ENCODE results near the gene MTHFSD.

The MTHFSD gene

DNA sequence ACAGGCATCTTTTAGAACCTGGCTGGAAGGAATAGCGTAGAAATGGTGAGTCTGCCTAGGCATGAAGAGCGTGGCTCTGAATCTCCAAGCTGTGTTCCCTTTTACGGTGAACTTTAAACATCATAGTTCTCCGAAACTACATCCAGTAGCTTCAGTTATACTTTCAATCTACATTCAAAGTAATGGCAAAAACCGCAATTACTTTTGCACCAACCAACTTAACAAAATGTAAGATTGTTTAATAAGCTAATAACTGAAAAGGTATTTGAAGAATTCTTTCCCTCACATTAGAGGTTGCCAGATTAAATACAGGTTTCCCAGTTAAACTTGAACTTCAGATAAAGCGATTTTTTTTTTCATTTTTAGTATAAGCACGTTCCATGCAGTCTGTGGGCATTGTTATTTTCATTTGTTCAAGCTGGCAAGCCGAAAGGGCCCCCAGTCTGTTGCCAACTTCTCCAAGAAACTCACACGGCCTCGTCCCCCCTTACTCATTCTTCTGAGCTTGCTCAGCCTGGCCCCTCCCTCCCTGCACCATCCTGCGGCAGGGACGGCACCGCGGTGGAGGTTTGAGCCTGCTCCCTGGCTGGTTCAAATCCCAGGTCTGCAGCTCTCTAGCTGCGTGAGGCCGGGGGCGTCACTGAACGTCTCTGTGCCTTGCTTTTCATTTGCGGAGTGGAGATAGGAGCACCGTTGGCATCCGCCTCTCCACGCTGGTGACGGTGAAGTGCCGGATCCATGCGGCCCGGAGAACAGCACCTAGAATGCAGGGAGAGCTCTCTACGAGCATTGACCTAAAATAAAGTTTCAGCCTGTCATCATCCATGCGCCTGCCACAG lies 3.5 kb upstream of the MTHFSD start:
- no peak for FAIRE-seq
- no peak for DNase-seq (ENCODE audit: insufficient read length, low spot score)

DNA sequence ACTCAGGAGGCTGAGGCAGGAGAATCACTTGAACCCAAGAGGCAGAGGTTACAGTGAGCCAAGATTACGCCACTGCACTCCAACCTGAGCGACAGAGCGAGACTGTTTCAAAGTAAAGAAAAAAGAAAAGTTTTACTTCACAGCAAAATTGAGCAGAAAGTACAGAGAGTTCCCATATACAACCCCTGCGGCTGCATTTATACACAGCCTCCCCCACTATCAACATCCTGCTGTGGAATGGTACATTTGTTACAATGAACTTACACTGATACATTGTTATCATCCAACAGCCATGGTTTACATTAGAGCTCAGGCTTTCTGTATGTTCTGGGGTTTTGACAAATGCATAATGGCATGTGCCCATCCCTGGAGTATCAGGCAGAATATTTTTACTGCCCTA lies 2.6 kb upstream of the MTHFSD start:
- no peak for FAIRE-seq
- DNase-seq (ENCODE audit: insufficient read length, low spot score), result no peak
- TF ChIP-seq POLR2A (IDR thresholded peaks at IDR 0.05; ENCODE audit: low read depth, low read length), result no peak

More for the DNA sequence above, 3.5 kb upstream of the MTHFSD start:
- no peak for TF ChIP-seq POLR2A (IDR thresholded peaks at IDR 0.05; ENCODE audit: low read depth, low read length)

DNA sequence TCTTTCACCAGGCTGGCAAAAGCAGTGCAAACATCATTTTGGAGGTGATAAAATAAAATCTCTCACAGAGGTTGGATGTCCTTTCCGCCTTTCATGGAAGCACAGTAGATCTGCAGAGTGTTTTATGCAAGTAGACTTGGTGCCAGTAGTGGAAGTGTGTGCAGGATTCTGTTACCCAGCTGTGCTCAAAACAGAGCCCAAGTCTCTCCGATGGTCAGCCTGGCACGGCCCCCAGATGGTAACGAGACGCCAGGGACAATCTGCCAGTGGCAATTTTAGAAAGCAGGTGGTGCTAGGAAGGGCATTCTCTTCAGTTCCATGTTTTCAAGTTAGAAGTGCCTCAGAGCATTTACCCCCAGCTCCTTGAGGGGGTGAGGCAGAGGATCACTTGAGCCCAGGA lies 1.5 kb upstream of the MTHFSD start:
- DNase-seq (ENCODE audit: insufficient read length, low spot score) (no peak), FAIRE-seq (no peak)
- TF ChIP-seq POLR2A (IDR thresholded peaks at IDR 0.05; ENCODE audit: low read depth, low read length), result no peak

DNA sequence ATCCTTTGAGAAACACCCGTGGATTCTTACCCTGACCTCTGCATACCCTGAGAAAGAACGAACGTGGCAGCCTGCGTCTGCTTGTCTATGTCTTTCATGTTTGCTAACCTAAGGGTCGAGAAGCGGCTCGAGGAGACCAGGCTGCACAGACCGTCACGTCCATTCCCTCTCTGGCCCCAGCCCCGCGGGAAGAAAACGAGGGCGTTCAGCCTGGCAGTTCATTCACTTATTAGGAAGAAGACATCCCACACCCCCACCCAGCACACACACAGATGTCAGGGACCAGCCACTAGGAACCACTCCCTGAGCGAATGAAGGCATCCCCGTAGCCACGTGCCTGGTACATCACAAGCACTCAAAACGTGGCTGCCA lies 655 bp upstream of the MTHFSD start:
- no peak for TF ChIP-seq POLR2A (IDR thresholded peaks at IDR 0.05; ENCODE audit: low read depth, low read length)
- FAIRE-seq, result no peak

DNA sequence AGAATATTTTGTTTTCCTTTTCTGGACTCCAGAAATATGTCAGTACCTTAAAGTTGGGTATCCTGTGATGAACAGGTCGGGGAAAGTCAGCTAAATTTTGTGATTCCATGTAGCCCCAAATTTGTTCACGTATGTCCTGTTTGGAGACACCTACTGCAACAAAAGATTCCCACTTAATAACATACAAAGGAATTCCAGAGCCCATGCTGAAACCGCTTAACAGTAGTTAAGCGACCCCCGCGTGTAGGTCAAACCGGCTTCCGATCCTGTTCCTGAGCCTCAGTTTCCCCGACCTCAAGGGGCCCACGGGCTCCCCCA lies 477 bp downstream of the MTHFSD start:
- TF ChIP-seq POLR2A (IDR thresholded peaks at IDR 0.05; ENCODE audit: low read depth, low read length), result no peak
- DNase-seq (ENCODE audit: insufficient read length, low spot score), result no peak

More for the DNA sequence above, 655 bp upstream of the MTHFSD start:
- DNase-seq (ENCODE audit: insufficient read length, low spot score), result no peak

DNA sequence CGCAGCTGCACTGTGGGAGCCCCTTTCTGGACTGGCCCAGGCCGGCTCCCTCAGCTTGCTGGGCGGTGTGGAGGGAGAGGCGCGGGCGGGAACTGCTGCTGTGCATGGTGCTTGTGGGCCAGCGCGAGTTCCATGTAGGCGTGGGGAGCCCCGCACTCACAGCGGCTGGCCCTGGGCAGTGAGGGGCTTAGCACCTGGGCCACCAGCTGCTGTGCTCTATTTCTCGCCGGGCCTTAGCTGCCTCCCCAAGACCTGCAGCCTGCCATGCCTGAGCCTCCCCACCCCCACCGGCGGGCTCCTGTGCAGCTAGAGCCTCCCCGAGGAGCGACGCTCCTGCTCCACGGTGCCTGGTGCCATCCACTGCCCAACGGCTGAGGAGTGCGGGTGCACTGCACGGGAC lies 1.7 kb downstream of the MTHFSD start:
- DNase-seq (ENCODE audit: insufficient read length, low spot score), result no peak
- no peak for FAIRE-seq
- no peak for TF ChIP-seq POLR2A (IDR thresholded peaks at IDR 0.05; ENCODE audit: low read depth, low read length)

More for the DNA sequence above, 477 bp downstream of the MTHFSD start:
- no peak for FAIRE-seq

DNA sequence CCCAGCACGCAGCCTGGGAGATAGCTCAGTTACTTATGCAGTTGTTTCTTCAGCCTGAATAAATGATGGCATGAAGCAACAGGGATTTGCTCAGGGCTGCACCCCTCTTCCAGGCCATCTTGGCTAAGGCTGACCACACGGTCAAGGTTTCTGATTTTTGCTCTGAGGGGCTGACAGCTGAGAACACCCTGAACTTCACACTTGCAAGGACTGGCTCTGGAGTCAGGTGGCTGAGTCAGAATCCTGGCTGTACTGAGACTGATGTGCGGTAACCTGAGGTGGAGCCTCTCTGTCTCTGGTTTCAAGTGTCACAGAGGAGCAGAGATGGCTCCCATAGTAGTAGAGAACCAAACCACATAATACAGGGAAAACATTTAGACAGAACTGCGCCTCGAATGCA lies 4.8 kb downstream of the MTHFSD start:
- no peak for FAIRE-seq
- TF ChIP-seq POLR2A (IDR thresholded peaks at IDR 0.05; ENCODE audit: low read depth, low read length), result no peak
- no peak for DNase-seq (ENCODE audit: insufficient read length, low spot score)

DNA sequence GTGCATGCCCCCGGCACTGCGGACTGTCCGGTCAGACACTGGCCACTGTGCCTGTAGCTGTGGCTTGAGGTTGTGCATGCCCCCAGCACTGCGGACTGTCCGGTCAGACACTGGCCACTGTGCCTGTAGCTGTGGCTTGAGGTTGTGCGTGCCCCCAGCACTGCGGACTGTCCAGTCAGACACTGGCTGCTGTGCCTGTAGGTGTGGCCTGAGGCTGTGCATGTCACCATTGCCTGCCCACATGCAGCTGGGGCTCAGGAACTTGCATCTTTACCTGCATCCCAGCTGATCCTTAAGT lies 5.2 kb downstream of the MTHFSD start:
- DNase-seq (ENCODE audit: insufficient read length, low spot score) (no peak), FAIRE-seq (no peak)
- TF ChIP-seq POLR2A (IDR thresholded peaks at IDR 0.05; ENCODE audit: low read depth, low read length), result no peak

DNA sequence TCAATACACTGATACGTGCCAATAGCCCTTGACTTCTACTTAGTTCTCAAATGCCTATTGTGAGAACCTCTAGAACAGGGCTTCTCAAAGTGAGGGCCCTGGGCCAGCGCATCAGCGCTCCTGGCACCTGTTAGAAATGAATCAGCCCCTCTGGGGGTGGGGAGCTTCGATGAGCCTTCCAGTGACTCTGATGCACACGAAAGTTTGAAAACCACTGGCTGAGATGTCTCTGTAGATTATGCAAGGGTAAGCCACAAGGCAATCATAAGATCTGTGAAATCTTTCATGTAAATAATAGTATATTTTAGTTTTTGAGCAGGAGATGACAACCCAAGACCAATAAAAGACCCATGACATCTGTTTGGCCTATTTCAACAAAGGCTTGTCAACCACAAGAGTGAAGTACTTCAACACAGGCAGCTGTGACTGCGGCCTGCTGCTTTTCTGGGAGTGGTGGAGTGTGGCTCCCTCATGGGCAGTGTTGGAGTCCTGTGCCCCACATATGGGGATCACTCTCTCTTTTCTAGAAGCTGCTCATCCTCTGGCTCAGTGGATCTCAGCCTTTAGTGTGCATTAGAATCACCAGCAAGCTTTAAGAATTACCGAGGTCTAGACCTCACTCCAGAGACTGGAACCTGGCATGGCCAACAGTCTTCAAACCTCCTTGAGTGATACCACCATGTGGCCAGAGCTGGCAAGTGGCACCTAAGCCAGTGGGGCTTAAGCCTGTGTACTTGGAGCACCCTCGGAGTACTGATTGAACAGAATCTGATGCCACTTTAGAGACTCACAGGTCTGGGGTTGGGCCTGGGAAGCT lies 5.8 kb downstream of the MTHFSD start:
- DNase-seq (ENCODE audit: insufficient read length, low spot score), result no peak
- FAIRE-seq, result no peak
- TF ChIP-seq POLR2A (IDR thresholded peaks at IDR 0.05; ENCODE audit: low read depth, low read length), result no peak

DNA sequence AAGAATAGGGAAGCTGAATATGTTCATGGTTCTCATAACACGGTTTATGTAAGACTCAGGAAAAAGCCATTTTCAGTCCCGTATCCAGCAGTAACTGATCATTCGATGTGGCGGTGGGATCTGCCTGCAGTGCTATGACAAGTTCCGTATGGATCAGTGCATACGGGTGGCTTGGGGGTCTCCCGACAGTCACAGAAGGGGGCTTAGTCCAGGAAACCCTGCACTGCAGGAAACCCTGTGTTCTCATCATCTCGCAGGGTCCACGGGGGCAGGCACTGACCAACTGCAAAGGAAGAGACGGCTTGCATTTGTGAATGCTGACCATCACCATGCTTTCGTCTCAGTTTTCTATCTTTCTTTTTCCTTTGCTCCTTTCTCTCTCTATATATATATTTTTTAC lies 7.7 kb downstream of the MTHFSD start:
- DNase-seq (ENCODE audit: insufficient read length, low spot score) (no peak), FAIRE-seq (no peak)
- no peak for TF ChIP-seq POLR2A (IDR thresholded peaks at IDR 0.05; ENCODE audit: low read depth, low read length)

DNA sequence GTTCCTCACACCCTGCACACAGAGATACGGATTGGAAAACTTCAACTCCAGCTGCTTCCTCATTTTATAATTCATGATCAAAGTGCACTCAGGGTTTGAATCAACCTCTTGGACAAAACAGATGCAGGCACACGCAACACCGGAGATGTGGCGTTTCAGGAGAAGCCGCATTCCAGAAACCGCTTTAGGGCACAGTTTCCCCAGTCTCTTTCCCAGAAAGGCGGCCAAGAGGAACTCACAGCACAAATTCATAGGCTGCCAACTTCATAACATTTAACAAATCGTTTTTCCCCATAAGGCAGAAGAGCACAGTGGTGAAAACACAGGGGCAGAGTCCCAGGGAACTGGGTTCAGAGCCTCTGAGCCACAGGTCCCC lies 8.4 kb downstream of the MTHFSD start:
- no peak for DNase-seq (ENCODE audit: insufficient read length, low spot score)
- no peak for TF ChIP-seq POLR2A (IDR thresholded peaks at IDR 0.05; ENCODE audit: low read depth, low read length)
- FAIRE-seq, result no peak

DNA sequence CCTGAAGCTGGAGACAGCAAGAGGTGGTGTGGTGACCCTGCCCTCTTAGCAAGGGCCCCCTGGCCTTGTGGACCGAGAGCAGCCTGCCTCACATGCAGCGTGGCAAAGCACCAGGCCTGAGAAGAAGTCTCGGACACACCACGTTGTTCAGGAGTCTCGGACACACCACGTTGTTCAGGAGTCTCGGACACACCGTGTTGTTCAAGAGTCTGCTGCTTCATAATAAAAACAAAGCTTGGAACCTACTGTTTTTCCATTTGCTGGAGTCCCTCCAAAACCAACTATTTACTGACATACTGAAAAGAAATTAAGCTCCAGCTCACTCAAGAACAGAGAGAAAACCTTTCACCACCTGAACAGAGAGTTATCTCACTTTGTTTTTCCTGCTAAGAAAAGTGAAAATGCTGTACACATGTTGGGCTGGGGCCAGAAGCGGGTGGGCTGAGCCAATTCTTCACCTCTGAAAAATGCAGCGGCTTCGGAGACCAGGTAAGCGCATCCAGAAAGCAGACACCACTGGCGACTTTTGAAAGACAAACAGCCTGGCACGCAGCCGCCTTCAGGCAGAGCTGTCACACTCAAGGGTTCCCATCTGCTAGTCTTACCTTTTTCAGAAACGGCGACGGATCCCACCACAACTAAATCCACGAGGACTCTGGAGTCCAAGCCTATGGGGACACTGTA lies 8.9 kb downstream of the MTHFSD start:
- TF ChIP-seq POLR2A (IDR thresholded peaks at IDR 0.05; ENCODE audit: low read depth, low read length), result no peak

DNA sequence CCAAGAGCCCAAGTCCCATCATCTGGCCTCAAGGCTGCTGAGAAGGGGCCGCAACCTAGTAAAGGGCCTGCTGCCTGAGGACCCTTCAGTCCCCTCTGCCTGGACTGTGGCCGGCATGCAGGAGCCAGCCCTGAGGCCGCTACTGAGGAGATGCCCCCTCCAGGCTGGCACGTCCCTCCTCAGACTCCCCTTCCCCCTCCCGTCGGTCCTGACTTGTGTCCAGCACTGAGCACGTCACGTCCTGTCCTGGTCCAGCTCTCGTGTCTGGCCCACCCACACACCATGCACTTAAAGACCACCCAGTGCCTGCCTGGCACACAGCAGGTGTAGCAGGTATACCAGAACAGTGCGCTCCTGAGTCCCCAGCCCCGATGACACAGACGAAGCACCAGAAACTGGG lies 9.6 kb downstream of the MTHFSD start:
- no peak for FAIRE-seq
- no peak for TF ChIP-seq POLR2A (IDR thresholded peaks at IDR 0.05; ENCODE audit: low read depth, low read length)

More for the DNA sequence above, 8.9 kb downstream of the MTHFSD start:
- DNase-seq (ENCODE audit: insufficient read length, low spot score), result no peak
- no peak for FAIRE-seq

More for the DNA sequence above, 9.6 kb downstream of the MTHFSD start:
- no peak for DNase-seq (ENCODE audit: insufficient read length, low spot score)
